ENCODE measurements around the gene MEPCE.
"Not testable (repeated sequence)": the region's sequence is repeated elsewhere in the genome, so short reads cannot be mapped to it uniquely, and the experiment has no call there.

- not testable (repeated sequence) for TF ChIP-seq CTCF (IDR thresholded peaks at IDR 0.05; ENCODE audit: low read depth, low read length, poor library complexity, severe bottlenecking); EZH2phosphoT487 (IDR thresholded peaks at IDR 0.05; ENCODE audit: borderline replicate concordance, low read length)
Measured at GRCh38 chr7:100453854-100454253, 24.2 kb downstream of the MEPCE start.

Measured in DOHH2 (cell line).